WTC11 (cell line): ENCODE results near the gene NAB2. TPM values are rescaled to one million over a fixed set of nuclear protein-coding genes. Genes with fewer than 3 reads are reported as not detected.

ENCODE experiments used
- ATAC-seq: fragments of 200-7000 bp; cut with Tn5 transposase; 2 replicates; pipeline ENCODE4 v1.10.0; 2021; ENCODE audit warnings: mild to moderate bottlenecking, moderate library complexity
- CTCF ChIA-PET: fragments of 300-600 bp; sonication (Branson Sonifier 250); formaldehyde crosslinking; loops from one replicate; lab custom pipeline; 2021; ENCODE audit warnings: antibody characterized with exemption; lab: Charles Lee
- POLR2A ChIA-PET: fragments of 350-600 bp; sonication (Branson Sonifier 250); formaldehyde crosslinking; loops from one replicate; lab custom pipeline; 2021; ENCODE audit warnings: antibody characterized with exemption; lab: Charles Lee
- DNase-seq: peaks from one replicate; pipeline ENCODE4 v3.0.0; 2021; ENCODE audit warnings: low spot score
- H3K27ac Mint-ChIP-seq: 2 replicates; pipeline ENCODE4 v1.8.0; 2021; ENCODE audit warnings: mixed read lengths
- H3K27me3 Mint-ChIP-seq: 2 replicates; pipeline ENCODE4 v1.8.0; 2021; ENCODE audit warnings: low read depth, mild to moderate bottlenecking, moderate library complexity, mixed read lengths
- H3K36me3 Mint-ChIP-seq: 2 replicates; pipeline ENCODE4 v1.8.0; 2021; ENCODE audit warnings: mixed read lengths
- H3K4me1 Mint-ChIP-seq: 2 replicates; pipeline ENCODE4 v1.8.0; 2022; ENCODE audit warnings: mixed read lengths
- H3K4me3 Mint-ChIP-seq: 2 replicates; pipeline ENCODE4 v1.8.0; 2021; ENCODE audit warnings: mild to moderate bottlenecking, moderate library complexity, mixed read lengths
- H3K9me3 Mint-ChIP-seq: 2 replicates; pipeline ENCODE4 v1.8.0; 2021; ENCODE audit warnings: mixed read lengths
- AR ChIP-seq: fragments of 250-450 bp; sonication (Bioruptor Pico); IDR thresholded peaks from 2 replicates; pipeline ENCODE4 v1.9.0; 2021; ENCODE audit warnings: mild to moderate bottlenecking
- ATF1 ChIP-seq: sonication (generic); formaldehyde crosslinking; IDR thresholded peaks from 2 replicates; pipeline ENCODE4 v1.8.1; 2023; ENCODE audit warnings: mild to moderate bottlenecking, moderate library complexity, missing genetic modification reagents
- E2F4 ChIP-seq: sonication (generic); formaldehyde crosslinking; IDR thresholded peaks from 2 replicates; pipeline ENCODE4 v1.8.1; 2022; ENCODE audit warnings: low read depth, mild to moderate bottlenecking, moderate library complexity, missing genetic modification reagents, borderline replicate concordance
- ETV6 ChIP-seq: sonication (generic); formaldehyde crosslinking; IDR thresholded peaks from 2 replicates; pipeline ENCODE4 v1.8.1; 2022; ENCODE audit warnings: mild to moderate bottlenecking, missing genetic modification reagents
- FOXP4 ChIP-seq: sonication (generic); formaldehyde crosslinking; IDR thresholded peaks from 2 replicates; pipeline ENCODE4 v1.8.0; 2022; ENCODE audit warnings: mild to moderate bottlenecking, missing genetic modification reagents
- GABPB1 ChIP-seq: sonication (generic); formaldehyde crosslinking; IDR thresholded peaks from 2 replicates; pipeline ENCODE4 v1.8.1; 2023; ENCODE audit warnings: mild to moderate bottlenecking, missing genetic modification reagents
- GTF2I ChIP-seq: fragments of 250-450 bp; sonication (Bioruptor Pico); conservative IDR thresholded peaks from 2 replicates; pipeline ENCODE4 v1.4.0; 2021; ENCODE audit warnings: mild to moderate bottlenecking
- NR3C1 ChIP-seq: sonication (generic); formaldehyde crosslinking; conservative IDR thresholded peaks from 2 replicates; pipeline ENCODE4 v1.8.1; 2023; ENCODE audit warnings: low read depth, mild to moderate bottlenecking, missing genetic modification reagents
- PRDM15 ChIP-seq: sonication (generic); formaldehyde crosslinking; IDR thresholded peaks from 2 replicates; pipeline ENCODE4 v1.8.0; 2022; ENCODE audit warnings: missing genetic modification reagents
- STAT6 ChIP-seq: sonication (generic); formaldehyde crosslinking; conservative IDR thresholded peaks from 2 replicates; pipeline ENCODE4 v1.8.1; 2023; ENCODE audit warnings: mild to moderate bottlenecking, low read depth, missing genetic modification reagents, moderate library complexity
- TEAD4 ChIP-seq: sonication (generic); formaldehyde crosslinking; IDR thresholded peaks from 2 replicates; pipeline ENCODE4 v1.8.0; 2022; ENCODE audit warnings: mild to moderate bottlenecking, missing genetic modification reagents
- USF2 ChIP-seq: sonication (generic); formaldehyde crosslinking; IDR thresholded peaks from 2 replicates; pipeline ENCODE4 v1.8.1; 2023; ENCODE audit warnings: mild to moderate bottlenecking, missing genetic modification reagents, moderate library complexity
- ZNF121 ChIP-seq: sonication (generic); formaldehyde crosslinking; IDR thresholded peaks from 2 replicates; pipeline ENCODE4 v1.8.0; 2023; ENCODE audit warnings: missing genetic modification reagents
- ZNF317 ChIP-seq: sonication (generic); formaldehyde crosslinking; IDR thresholded peaks from 2 replicates; pipeline ENCODE4 v1.8.1; 2023; ENCODE audit warnings: low read depth, mild to moderate bottlenecking, moderate library complexity, missing genetic modification reagents, borderline replicate concordance
- ZNF396 ChIP-seq: fragments of 250-450 bp; sonication (Bioruptor Pico); IDR thresholded peaks from 2 replicates; pipeline ENCODE4 v1.8.0; 2021; ENCODE audit warnings: mild to moderate bottlenecking, moderate library complexity, borderline replicate concordance
- total RNA-seq: library from RNA; stranded (reverse); gene quantifications from 3 replicates; pipeline ENCODE4 v1.2.3, GENCODE V29; 2021

NAB2 gene
- total RNA-seq, 1 experiment from 2014 or later, result 20.5 TPM

GRCh38 chr12:57135527-57136326 lies 46.8 kb downstream of the NAB2 start (continued):
- TF ChIP-seq STAT6, result no peak

GRCh38 chr12:57138526-57139272 lies 49.8 kb downstream of the NAB2 start:
- H3K9me3 Mint-ChIP-seq, result no peaks in the 10 kb centered on the region
- ChIA-PET POLR2A (no interaction called here), CTCF (interaction anchor here (0.7 to 1.5 kb wide), 2 partner anchors 11 to 75 kb away, joined by 3 to 7 read pairs; no protein-coding TSS in a partner anchor)
- H3K27me3 Mint-ChIP-seq, result no peaks in the 10 kb centered on the region
- DNase-seq, result no peak
- H3K4me3 Mint-ChIP-seq, result no peak overlapping the region
- TF ChIP-seq ZNF396 (CRISPR knock-in tag) (no peak), GABPB1 (CRISPR knock-in tag) (peak; percentile 54; the same call in 1 of the 2 replicates), AR (CRISPR knock-in tag) (no peak), PRDM15 (CRISPR knock-in tag) (no peak), ZNF121 (CRISPR knock-in tag) (no peak), ZNF317 (CRISPR knock-in tag) (no peak)
- peaks cover 48% of the 10 kb centered on the region for H3K36me3 Mint-ChIP-seq
- H3K4me1 Mint-ChIP-seq, result peaks cover 28% of the 10 kb centered on the region
- ATAC-seq, result no peak
- H3K27ac Mint-ChIP-seq, result peak overlapping the region; percentile 9; the same call in 1 of the 2 replicates

- Mint-ChIP-seq H3K27me3 (no peaks in the 10 kb centered on the region), H3K4me3 (no peak overlapping the region), H3K27ac (no peak overlapping the region; the same call in 1 of the 2 replicates), H3K36me3 (peaks cover 58% of the 10 kb centered on the region), H3K9me3 (no peaks in the 10 kb centered on the region), H3K4me1 (peaks cover 15% of the 10 kb centered on the region)
- DNase-seq, result no peak
- ChIA-PET POLR2A (no interaction called here), CTCF (interaction anchor here (1.8 kb wide), 1 partner anchor 36 kb away, joined by 9 read pairs; no protein-coding TSS in a partner anchor)
- ATAC-seq, result no peak
- TF ChIP-seq NR3C1 (CRISPR knock-in tag) (no peak), USF2 (CRISPR knock-in tag) (no peak), TEAD4 (no peak), ATF1 (CRISPR knock-in tag) (no peak), E2F4 (no peak), FOXP4 (CRISPR knock-in tag) (no peak), ETV6 (CRISPR knock-in tag) (no peak), GTF2I (CRISPR knock-in tag) (no peak)
Measured at GRCh38 chr12:57139796-57140649, 51.1 kb downstream of the NAB2 start.
